ENCODE measurements around the gene CDC34.

GRCh38 chr19:532561-533363 is 1.2 kb downstream of the CDC34 start:
- TF ChIP-seq EP300 (IDR thresholded peaks at IDR 0.05; ENCODE audit: borderline replicate concordance in 1 of 2, low read depth in 2 of 2, low read length in 2 of 2) (no peak), CTCF (IDR thresholded peaks at IDR 0.05; ENCODE audit: control extremely low read depth in 1 of 3, insufficient read depth in 1 of 3, low read depth in 1 of 3, low read length in 3 of 3) (peak; percentile 30 to 70 (median 67)), RAD21 (IDR thresholded peaks at IDR 0.05 in 1 of 2, conservative IDR thresholded peaks at IDR 0.05 in 1 of 2; ENCODE audit: low read depth in 2 of 2, low read length in 2 of 2) (peak; percentile 25 to 37; a peak in 2 of 4 replicates), CREB1 (IDR thresholded peaks at IDR 0.05) (no peak), SIN3A (conservative IDR thresholded peaks at IDR 0.05 in 1 of 2, IDR thresholded peaks at IDR 0.05 in 1 of 2; ENCODE audit: low read depth in 1 of 2, low read length in 2 of 2) (peak in 1 of 2 experiments; percentile 86; a peak in 2 of 4 replicates), SP2 (IDR thresholded peaks at IDR 0.05; ENCODE audit: low read length) (no peak), CHD2 (IDR thresholded peaks at IDR 0.05; ENCODE audit: low read length) (no peak), EZH2 (IDR thresholded peaks at IDR 0.05; ENCODE audit: low read depth, low read length, severe bottlenecking) (no peak), POLR2A (IDR thresholded peaks at IDR 0.05; ENCODE audit: control extremely low read depth in 1 of 2, low read depth in 2 of 2, low read length in 2 of 2) (no peak; a peak in 1 of 3 replicates), CEBPB (IDR thresholded peaks at IDR 0.05; ENCODE audit: low read depth, low read length) (no peak), TCF12 (IDR thresholded peaks at IDR 0.05; ENCODE audit: low read depth, low read length) (0 out of 2 replicates have a peak, but pooled peaks have one; percentile 46)
- TF ChIP-seq, protein P1, sequence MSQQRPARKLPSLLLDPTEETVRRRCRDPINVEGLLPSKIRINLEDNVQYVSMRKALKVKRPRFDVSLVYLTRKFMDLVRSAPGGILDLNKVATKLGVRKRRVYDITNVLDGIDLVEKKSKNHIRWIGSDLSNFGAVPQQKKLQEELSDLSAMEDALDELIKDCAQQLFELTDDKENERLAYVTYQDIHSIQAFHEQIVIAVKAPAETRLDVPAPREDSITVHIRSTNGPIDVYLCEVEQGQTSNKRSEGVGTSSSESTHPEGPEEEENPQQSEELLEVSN (IDR thresholded peaks at IDR 0.05): no peak

All from H1 (cell line).